ENCODE measurements around the gene PDCD1LG2. TPM values are rescaled to one million over a fixed set of nuclear protein-coding genes. Genes with fewer than 3 reads are reported as not detected.

The PDCD1LG2 gene
- total and polyA plus RNA-seq, 2 donors, result 3.4 to 8.2 TPM

Other genes with a start within 250 kb of the PDCD1LG2 start
- gene RLN2, start 205.8 kb upstream of the PDCD1LG2 start, total RNA-seq, result 5.2 TPM
- gene RLN2, start 205.8 kb upstream of the PDCD1LG2 start, polyA plus RNA-seq, result 3.1 TPM
- 3.6 TPM for gene RLN1, start 170.7 kb upstream of the PDCD1LG2 start, total RNA-seq
- 1.3 TPM for gene RLN1, start 170.7 kb upstream of the PDCD1LG2 start, polyA plus RNA-seq
- gene PLGRKT, start 72.6 kb upstream of the PDCD1LG2 start, total RNA-seq, result 53.7 TPM
- gene PLGRKT, start 72.6 kb upstream of the PDCD1LG2 start, polyA plus RNA-seq, result 38.8 TPM
- 21.7 TPM for gene CD274, start 60.0 kb upstream of the PDCD1LG2 start, total RNA-seq
- gene CD274, start 60.0 kb upstream of the PDCD1LG2 start, polyA plus RNA-seq, result 10.9 TPM
- 23.9 TPM for gene RIC1, start 118.6 kb downstream of the PDCD1LG2 start, total RNA-seq
- gene RIC1, start 118.6 kb downstream of the PDCD1LG2 start, polyA plus RNA-seq, result 10.3 TPM